HEK293 (cell line): ENCODE results near the gene ARHGAP21.

ENCODE experiments used
- CTCF ChIA-PET: fragments of 350-600 bp; formaldehyde crosslinking; extraction: SDS; loops from one replicate; lab custom pipeline; 2021; ENCODE audit warnings: antibody characterized with exemption; lab: Yijun Ruan, JAX
- POLR2A ChIA-PET: fragments of 300-600 bp; formaldehyde crosslinking; extraction: SDS; loops from one replicate; lab custom pipeline; 2020; ENCODE audit warnings: antibody characterized with exemption, inconsistent platforms; lab: Yijun Ruan, JAX
- H3K27ac ChIP-seq: fragments of 200-500 bp; sonication (Bioruptor generic); 2 replicates; pipeline ENCODE4 v1.5.1; 2014; ENCODE audit warnings: low read depth, low read length, control low read depth, inconsistent platforms; ENCODE audit errors: extremely low read depth
- H3K36me3 ChIP-seq, 2 experiments: fragments of 200-500 bp in 1 of 2; sonication (Bioruptor generic) in 1 of 2; 1 replicate in 1 of 2; 2 replicates in 1 of 2; pipeline ENCODE4 v1.5.1; 2014 to 2017; ENCODE audit warnings: inconsistent platforms in 2 of 2, low read length in 2 of 2; ENCODE audit not compliant: control insufficient read depth in 2 of 2, insufficient read depth in 1 of 2
- H3K4me1 ChIP-seq: fragments of 200-500 bp; sonication (Bioruptor generic); 2 replicates; pipeline ENCODE4 v1.5.1; 2014; ENCODE audit warnings: mild to moderate bottlenecking, low read length, inconsistent platforms; ENCODE audit not compliant: control insufficient read depth, insufficient read depth
- H3K4me3 ChIP-seq: 2 replicates; pipeline ENCODE4 v1.5.1; 2011; ENCODE audit warnings: low read depth, mild to moderate bottlenecking, control low read depth, low read length, moderate library complexity
- H3K9me3 ChIP-seq: fragments of 200-500 bp; sonication (Bioruptor generic); 2 replicates; pipeline ENCODE4 v1.5.1; 2014; ENCODE audit warnings: low read depth, low read length, inconsistent platforms; ENCODE audit not compliant: control insufficient read depth, insufficient read depth
- AEBP2 ChIP-seq: fragments of 450-650 bp; formaldehyde crosslinking; IDR thresholded peaks from 2 replicates; pipeline ENCODE4 v1.5.1; 2016; ENCODE audit warnings: missing biosample characterization, missing genetic modification characterization, borderline replicate concordance
- FEZF1 ChIP-seq: fragments of 450-650 bp; formaldehyde crosslinking; IDR thresholded peaks from 2 replicates; pipeline ENCODE4 v1.5.1; 2016; ENCODE audit warnings: missing biosample characterization, missing genetic modification characterization
- GFI1B ChIP-seq: fragments of 450-650 bp; formaldehyde crosslinking; IDR thresholded peaks from 2 replicates; pipeline ENCODE4 v1.5.1; 2016; ENCODE audit warnings: missing biosample characterization, missing genetic modification characterization
- GLI2 ChIP-seq: fragments of 450-650 bp; formaldehyde crosslinking; IDR thresholded peaks from 2 replicates; pipeline ENCODE4; 2017; ENCODE audit warnings: missing biosample characterization, missing genetic modification characterization, low read depth, borderline replicate concordance
- MEIS1 ChIP-seq: sonication (generic); formaldehyde crosslinking; IDR thresholded peaks from 2 replicates; pipeline ENCODE4 v1.8.1; 2022; ENCODE audit warnings: missing genetic modification reagents, mild to moderate bottlenecking, borderline replicate concordance
- PRDM2 ChIP-seq: fragments of 450-650 bp; formaldehyde crosslinking; IDR thresholded peaks from 2 replicates; pipeline ENCODE4 v1.5.1; 2016; ENCODE audit warnings: missing biosample characterization, missing genetic modification characterization, borderline replicate concordance
- ZBTB10 ChIP-seq: fragments of 450-650 bp; formaldehyde crosslinking; IDR thresholded peaks from 2 replicates; pipeline ENCODE4 v1.5.1; 2016; ENCODE audit warnings: missing biosample characterization, missing genetic modification characterization
- ZNF202 ChIP-seq: fragments of 450-650 bp; formaldehyde crosslinking; IDR thresholded peaks from 2 replicates; pipeline ENCODE4 v1.5.1; 2016; ENCODE audit warnings: missing biosample characterization, missing genetic modification characterization, borderline replicate concordance
- ZNF292 ChIP-seq: fragments of 450-650 bp; formaldehyde crosslinking; IDR thresholded peaks from 2 replicates; pipeline ENCODE4 v1.5.1; 2016; ENCODE audit warnings: low read depth, missing biosample characterization, missing genetic modification characterization, borderline replicate concordance
- ZNF37A ChIP-seq: fragments of 450-650 bp; IDR thresholded peaks from 2 replicates; pipeline ENCODE4 v1.5.1; 2018; ENCODE audit warnings: missing biosample characterization, missing genetic modification characterization
- ZNF518A ChIP-seq: fragments of 450-650 bp; formaldehyde crosslinking; conservative IDR thresholded peaks from 2 replicates; pipeline ENCODE4 v1.5.1; 2016; ENCODE audit warnings: low read depth, missing biosample characterization, missing genetic modification characterization
- ZNF561 ChIP-seq: fragments of 450-650 bp; IDR thresholded peaks from 2 replicates; pipeline ENCODE4 v1.5.1; 2018; ENCODE audit warnings: missing biosample characterization, missing genetic modification characterization, borderline replicate concordance
- ZNF629 ChIP-seq: fragments of 450-650 bp; formaldehyde crosslinking; IDR thresholded peaks from 2 replicates; pipeline ENCODE4 v1.5.1; 2017; ENCODE audit warnings: missing biosample characterization, missing genetic modification characterization
- ZNF654 ChIP-seq: fragments of 450-650 bp; formaldehyde crosslinking; IDR thresholded peaks from 2 replicates; pipeline ENCODE4 v1.5.1; 2016; ENCODE audit warnings: low read depth, missing biosample characterization, missing genetic modification characterization
- ZNF658 ChIP-seq: fragments of 450-650 bp; formaldehyde crosslinking; IDR thresholded peaks from 2 replicates; pipeline ENCODE4; 2016; ENCODE audit warnings: missing biosample characterization, missing genetic modification characterization
- ZNF664 ChIP-seq: fragments of 450-650 bp; formaldehyde crosslinking; IDR thresholded peaks from 2 replicates; pipeline ENCODE4 v1.5.1; 2016; ENCODE audit warnings: missing biosample characterization, missing genetic modification characterization
- ZNF704 ChIP-seq: fragments of 450-650 bp; formaldehyde crosslinking; IDR thresholded peaks from 2 replicates; pipeline ENCODE4 v1.5.1; 2016; ENCODE audit warnings: missing biosample characterization, missing genetic modification characterization
- ZNF785 ChIP-seq: fragments of 450-650 bp; formaldehyde crosslinking; IDR thresholded peaks from 2 replicates; pipeline ENCODE4 v1.5.1; 2016; ENCODE audit warnings: missing biosample characterization, missing genetic modification characterization

ARHGAP21 gene

GRCh38 chr10:24618401-24618800 lies 105.3 kb downstream of the ARHGAP21 start:
- Histone ChIP-seq H3K4me1 (peaks cover 3% of the 10 kb centered on the region; the same call in 1 of the 2 replicates), H3K9me3 (no peaks in the 10 kb centered on the region), H3K4me3 (no peak overlapping the region), H3K27ac (no peak overlapping the region), H3K36me3 (peaks cover 6 to 20% of the 10 kb centered on the region in 2 experiments; a peak in 2 of 3 replicates)
- ChIA-PET POLR2A (no interaction called here), CTCF (interaction anchor here (0.5 to 2.6 kb wide), 30 partner anchors 10 to 1426 kb away, joined by 3 to 31 read pairs (median 4); partner anchors contain the start of gene ARHGAP21)
- TF ChIP-seq ZNF202, result no peak
- no peak for TF ChIP-seq ZNF292 (tag by site-specific recombination)
- TF ChIP-seq GFI1B, result no peak
- no peak for TF ChIP-seq AEBP2 (tag by site-specific recombination)
- no peak for TF ChIP-seq ZNF518A (tag by site-specific recombination)
- TF ChIP-seq ZBTB10 (tag by site-specific recombination), result no peak
- TF ChIP-seq FEZF1, result no peak
- TF ChIP-seq ZNF664 (tag by site-specific recombination), result no peak
- TF ChIP-seq GLI2, result no peak
- TF ChIP-seq ZNF658, result no peak
- TF ChIP-seq MEIS1 (CRISPR knock-in tag), result no peak
- TF ChIP-seq ZNF704, result no peak
- TF ChIP-seq ZNF561 (tag by site-specific recombination), result no peak

- H3K4me3 ChIP-seq, result no peak overlapping the region
- H3K9me3 ChIP-seq, result no peaks in the 10 kb centered on the region
- H3K4me1 ChIP-seq, result peaks cover under 1% of the 10 kb centered on the region; the same call in 1 of the 2 replicates
- peaks cover 6 to 20% of the 10 kb centered on the region in 2 experiments; a peak in 2 of 3 replicates for H3K36me3 ChIP-seq
- no peak overlapping the region for H3K27ac ChIP-seq
- POLR2A ChIA-PET, result no interaction called here
- CTCF ChIA-PET, result interaction anchor here (0.5 to 2.6 kb wide), 53 partner anchors 8 to 1891 kb away, joined by 3 to 31 read pairs (median 4); partner anchors contain the start of gene ARHGAP21
- TF ChIP-seq ZNF654, result peak; percentile 17; the same call in 1 of the 2 replicates
- no peak for TF ChIP-seq PRDM2
- TF ChIP-seq ZNF629, result no peak
- TF ChIP-seq ZNF785 (tag by site-specific recombination), result no peak
- TF ChIP-seq ZNF37A, result no peak
Measured at GRCh38 chr10:24617771-24618396, 105.8 kb downstream of the ARHGAP21 start.
